NCI-H2171 treated with DMSO at 0.1 percent for 48 hours (cell line): ENCODE measurements around the gene LIME1.
A peak's percentile ranks its signal among the peaks of the same experiment; 100 is the strongest.

ENCODE experiments used
- DNase-seq: peaks from one replicate; lab custom pipeline; 2025; lab: John Stamatoyannopoulos, UW

LIME1 gene

DNA sequence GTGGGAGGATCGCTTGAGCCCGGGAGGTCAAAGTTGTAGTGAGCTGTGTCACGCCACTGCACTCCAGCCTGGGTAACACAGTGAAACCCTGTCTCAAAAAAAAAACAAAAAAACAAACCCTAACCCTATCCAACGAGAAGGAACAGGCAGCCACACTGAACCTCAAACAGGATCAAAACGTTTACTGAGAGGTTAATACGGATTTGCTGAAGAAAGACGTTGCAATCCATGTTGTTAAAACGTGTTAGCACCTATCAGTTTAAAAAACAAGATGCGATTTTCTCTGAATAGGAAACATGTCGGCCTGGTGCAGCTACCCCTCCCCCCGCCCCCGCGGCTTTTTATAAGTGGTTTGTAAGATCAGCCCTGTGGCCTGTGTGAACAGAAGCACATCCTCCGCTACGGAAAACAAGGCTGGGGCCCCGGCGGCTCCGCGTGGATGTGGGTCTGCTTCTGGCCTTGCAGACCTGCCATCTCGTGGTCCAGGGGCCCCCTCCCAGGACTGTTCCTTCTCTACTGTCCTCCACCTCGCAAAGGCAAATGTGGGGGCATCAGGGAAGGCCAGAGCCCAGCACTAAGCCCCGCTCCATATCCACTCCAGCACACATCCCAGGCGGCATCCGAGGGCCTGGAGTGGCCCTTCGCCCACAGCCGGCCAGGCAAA lies 14.5 kb downstream of the LIME1 start:
- no peak for DNase-seq

GRCh38 chr20:63751471-63752271 lies 15.2 kb downstream of the LIME1 start:
- peak; percentile 36 for DNase-seq

GRCh38 chr20:63752411-63753101 lies 16.1 kb downstream of the LIME1 start:
- no peak for DNase-seq

DNA sequence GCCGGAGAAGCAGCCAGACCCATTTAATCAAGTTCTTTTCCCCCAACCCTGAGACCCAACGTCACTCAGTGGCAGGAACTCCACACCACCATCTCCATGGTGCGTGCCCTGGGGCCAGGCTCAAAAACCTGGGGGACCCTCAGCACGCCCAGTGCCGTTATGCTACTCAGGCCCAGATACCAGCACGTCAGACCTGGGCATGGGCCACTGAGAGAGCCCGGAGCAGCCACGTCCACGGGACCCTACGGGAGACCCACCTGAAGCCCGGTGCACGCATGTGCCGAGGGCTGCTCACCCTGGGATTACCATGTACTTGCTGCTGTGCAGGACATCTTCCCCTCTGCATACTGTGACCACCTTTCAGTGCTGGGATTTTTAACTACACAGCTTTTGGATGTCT lies 16.9 kb downstream of the LIME1 start:
- no peak for DNase-seq

DNA sequence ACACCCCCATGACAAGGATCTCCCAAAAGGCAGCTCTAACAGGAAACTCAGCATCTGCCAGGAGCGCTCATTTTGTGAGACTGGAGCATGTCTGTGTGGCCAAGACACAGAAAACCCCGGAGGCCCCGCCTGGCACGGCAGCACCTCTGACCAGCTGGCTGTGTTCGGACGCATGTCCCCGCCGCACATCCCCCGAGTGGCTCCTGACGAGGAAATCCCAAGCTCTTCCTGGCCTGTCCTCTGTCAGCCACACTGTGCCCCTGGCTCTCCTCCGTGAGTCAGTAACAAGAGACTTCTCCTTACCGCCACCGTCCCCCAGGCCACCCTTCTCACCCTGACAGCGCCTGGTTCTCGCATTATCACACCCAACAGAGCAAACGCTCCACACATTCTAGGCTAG lies 17.5 kb downstream of the LIME1 start:
- no peak for DNase-seq

DNA sequence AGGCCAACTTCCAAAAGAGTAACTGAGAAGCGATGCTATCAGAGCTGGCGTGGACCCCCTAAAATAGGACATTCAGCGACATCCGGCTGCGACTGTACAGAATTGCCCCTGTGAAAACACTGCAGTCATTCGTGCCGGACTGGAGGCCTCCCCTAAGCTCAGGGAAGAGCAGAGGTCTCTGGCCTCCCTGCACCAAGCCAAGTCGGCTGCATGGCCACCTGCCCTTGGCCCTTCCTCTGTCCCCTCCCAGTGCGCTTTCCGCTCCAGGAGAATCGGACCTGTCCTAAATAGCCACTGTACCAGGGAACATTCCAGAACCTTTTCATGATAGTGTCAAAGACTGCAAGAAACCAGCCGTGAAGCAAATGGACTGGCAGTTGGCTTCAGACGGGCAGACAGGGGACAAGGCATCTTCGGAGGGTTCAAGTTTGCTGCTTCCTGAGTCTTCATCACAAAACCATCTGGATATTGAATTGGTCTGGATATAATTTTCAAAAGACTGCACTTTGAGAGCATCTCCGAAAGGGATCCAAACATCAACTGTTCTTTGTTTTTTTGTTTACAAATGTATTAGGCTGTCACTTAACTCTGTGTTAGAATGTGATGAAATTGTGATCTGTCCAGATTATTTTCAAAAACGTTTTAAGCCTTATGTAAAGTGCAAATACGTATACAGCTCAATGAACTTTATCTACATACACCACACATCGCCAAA lies 19.6 kb downstream of the LIME1 start:
- DNase-seq, result no peak

GRCh38 chr20:63756648-63756991 lies 20.2 kb downstream of the LIME1 start:
- no peak for DNase-seq

DNA sequence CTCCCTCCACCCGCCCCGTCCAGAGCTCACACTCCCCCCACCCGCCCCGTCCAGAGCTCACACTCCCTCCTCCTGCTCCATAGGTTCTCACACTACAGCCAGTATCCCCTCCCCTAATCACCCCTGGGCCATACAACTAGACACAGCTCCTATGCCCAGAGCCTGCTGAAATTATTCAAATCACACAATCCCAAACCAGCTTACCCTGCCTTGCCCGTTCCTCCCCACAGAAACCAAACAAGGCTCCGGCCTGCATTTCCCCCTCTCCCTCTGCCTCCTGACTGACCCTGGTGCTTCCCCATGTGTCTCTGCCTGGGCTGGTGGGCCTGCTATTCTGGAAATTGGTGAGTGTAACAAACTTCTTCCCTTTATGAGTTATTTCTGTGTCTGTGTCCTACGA lies 21.7 kb downstream of the LIME1 start:
- DNase-seq, result no peak

DNA sequence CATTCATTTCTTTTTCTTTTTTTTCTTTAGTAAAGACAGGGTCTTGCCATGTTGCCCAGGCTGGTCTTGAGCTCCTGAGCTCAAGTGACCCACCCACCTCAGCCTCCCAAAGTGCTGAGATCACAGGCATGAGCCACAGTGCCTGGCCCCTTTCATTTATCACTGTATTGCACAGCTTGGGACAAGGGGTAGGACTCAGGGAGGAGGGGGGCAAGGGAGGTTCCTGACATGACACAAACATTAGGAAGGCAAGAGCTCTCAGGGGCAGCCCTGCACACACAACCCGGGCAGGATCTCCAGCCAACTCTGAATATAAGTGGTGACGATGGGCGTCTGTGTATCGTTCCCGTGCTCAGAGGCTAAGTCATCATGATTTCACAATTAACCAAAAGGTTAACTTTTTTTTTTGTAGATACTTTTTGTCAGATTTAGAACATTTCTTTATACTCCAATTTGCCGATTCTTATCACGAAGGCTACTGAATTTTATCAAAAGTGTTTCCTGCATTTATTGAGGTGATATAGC lies 23.0 kb downstream of the LIME1 start:
- DNase-seq, result no peak

DNA sequence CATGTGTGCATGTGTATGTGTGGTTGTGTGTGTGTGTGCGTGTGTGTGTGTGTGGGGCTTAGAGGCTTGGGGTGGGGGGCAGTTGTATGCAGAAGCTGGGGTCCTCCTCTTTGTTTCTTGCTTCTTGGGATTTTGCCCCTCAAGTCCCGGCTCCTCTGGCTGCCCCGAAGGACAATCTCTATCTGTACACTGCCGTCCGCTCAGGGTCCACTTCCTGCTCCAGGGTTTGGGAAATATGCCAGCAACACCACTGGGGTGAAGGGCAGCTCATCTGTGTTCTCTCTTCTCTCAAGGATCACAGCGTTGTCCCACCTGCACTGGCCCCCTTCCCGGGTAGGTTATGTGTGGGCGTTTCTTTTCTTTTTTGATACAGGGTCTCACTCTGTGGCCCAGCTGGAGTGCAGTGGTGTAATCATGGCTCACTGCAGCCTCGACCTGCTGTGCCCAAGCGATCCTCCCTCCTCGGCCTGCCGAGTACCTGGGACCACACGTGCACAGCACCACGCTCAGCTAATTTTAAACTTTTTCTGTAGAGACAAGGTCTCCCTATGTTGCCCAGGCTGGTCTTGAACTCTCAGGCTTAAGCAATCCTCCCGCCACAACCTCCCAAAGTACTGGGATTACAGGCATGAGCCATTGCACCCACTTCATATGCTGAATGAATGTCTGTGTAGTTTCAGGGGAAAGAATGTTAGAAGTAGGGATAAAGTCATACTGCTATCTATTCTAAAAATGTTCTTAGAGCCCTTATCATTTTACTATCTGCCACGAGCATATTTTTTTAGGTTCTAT lies 28.8 kb downstream of the LIME1 start:
- no peak for DNase-seq

GRCh38 chr20:63765902-63766301 lies 29.4 kb downstream of the LIME1 start:
- no peak for DNase-seq

DNA sequence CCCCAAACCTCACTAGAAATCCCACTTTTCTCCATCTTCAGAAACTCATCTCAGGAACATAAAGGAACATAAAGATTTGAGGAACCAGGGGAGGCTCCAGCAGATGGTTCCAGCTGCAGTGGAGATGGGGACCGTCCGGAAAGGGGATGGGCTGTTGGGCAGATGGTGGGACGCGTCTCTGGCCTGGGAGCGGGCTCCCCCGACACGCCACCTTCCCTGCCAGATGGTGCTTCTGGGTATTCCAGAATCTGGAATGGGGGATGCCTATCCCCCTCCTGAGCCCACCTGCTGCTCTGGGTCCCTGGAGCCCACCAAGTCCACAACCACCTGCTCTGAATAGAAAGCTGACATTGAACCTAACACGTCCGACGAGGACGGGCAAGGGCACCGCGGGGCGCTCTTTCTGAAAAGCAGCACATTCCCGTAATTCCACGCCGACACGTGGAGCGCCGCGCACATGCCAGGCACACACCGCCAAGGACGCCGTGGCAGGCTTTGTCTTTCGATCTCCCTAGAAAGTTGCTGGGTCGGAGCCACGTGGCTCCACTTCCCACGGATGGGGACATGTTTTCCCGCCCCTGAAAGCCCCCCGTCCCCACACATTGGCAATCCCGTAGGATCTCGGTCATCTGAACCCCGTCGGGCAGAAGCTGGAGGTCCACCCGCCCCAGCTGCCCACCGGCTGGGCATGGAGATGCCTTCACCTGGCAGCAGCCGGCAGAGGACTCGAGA lies 30.4 kb downstream of the LIME1 start:
- peak; percentile 92 for DNase-seq

GRCh38 chr20:63767456-63767855 lies 31.0 kb downstream of the LIME1 start:
- DNase-seq, result no peak

DNA sequence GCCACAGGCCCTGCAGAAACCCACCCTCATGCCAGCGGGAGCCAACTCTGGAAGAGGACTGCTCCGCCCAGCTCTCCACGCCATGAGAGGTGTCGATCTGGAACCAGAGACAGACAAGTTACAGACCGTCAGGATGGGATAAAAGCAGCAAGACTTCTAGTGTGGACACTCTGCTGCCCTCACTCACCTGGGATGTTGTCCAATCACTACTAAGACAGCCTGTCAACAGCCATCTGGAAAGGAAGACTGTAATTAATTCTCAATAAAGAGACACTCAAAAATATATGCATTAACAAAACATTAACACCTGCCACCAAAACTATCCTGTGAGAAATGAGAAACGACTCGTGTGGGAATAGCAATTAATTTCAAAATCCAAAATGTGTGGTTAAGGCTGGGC lies 31.4 kb downstream of the LIME1 start:
- no peak for DNase-seq

GRCh38 chr20:63768591-63769515 lies 32.4 kb downstream of the LIME1 start:
- no peak for DNase-seq

GRCh38 chr20:63769891-63770474 lies 33.5 kb downstream of the LIME1 start:
- no peak for DNase-seq

GRCh38 chr20:63771046-63771707 lies 34.7 kb downstream of the LIME1 start:
- no peak for DNase-seq

DNA sequence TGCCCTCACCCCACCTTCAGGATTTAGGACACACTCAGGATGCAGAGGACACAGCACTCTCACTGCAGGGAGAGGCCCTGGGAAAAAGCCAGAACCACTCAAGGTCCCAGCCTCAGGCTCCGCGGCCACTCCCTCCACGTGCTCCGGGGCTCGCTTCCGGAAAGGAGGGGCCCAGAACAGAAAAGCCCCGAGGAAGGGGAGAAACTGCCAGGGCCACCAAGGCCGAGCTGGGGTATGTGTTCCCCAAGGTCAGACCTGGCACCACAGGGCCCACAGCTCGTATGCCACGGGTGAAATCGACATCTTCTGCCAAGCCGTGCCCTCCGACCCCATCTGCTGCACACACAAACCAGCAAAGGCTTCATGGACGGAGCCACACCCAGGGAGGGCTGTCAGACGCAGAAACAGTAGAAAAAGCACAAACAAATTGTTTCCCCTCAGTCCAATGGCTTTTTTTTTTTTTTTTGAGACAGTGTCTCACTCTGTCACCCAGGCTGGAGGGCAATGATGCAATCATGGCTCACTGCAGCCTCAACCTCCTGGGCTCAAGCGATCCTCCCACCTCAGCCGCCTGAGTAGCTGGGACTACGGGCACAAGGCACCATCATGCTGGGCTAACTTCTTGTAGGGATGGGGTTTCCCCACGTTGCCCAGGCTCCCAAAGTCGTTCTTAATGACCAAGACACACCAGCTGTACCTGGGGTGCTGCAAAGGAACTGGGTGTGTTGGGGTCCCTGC lies 36.5 kb downstream of the LIME1 start:
- no peak for DNase-seq
